Measurements from ENCODE around the gene OSM. TPM values are rescaled to one million over a fixed set of nuclear protein-coding genes. Genes with fewer than 3 reads are reported as not detected.

OSM gene
- total RNA-seq, 1 donor from 2014 or later: 1.7 TPM

GRCh38 chr22:30243661-30244060, 23.0 kb downstream of the OSM start:
- ATAC-seq (ENCODE audit: low read depth): no peak
- POLR2A ChIA-PET: no interaction called here
- CTCF ChIA-PET: no interaction called here
- Mint-ChIP-seq H3K4me1 (peaks cover 23% of the 10 kb centered on the region), H3K9me3 (no peaks in the 10 kb centered on the region), H3K27me3 (peaks cover 32% of the 10 kb centered on the region), H3K4me3 (no peak overlapping the region), H3K27ac (no peak overlapping the region), H3K36me3 (ENCODE audit: low read depth) (no peaks in the 10 kb centered on the region)
- TF ChIP-seq CTCF (IDR thresholded peaks at IDR 0.05): no peak
- intact Hi-C loops (cut with micrococcal nuclease): no loop called here
- no peak for DNase-seq

- Mint-ChIP-seq H3K9me3 (no peaks in the 10 kb centered on the region), H3K36me3 (ENCODE audit: low read depth) (no peaks in the 10 kb centered on the region), H3K27ac (no peak overlapping the region), H3K4me1 (peaks cover 19% of the 10 kb centered on the region), H3K27me3 (peaks cover 21% of the 10 kb centered on the region), H3K4me3 (no peak overlapping the region)
- ChIA-PET POLR2A (no interaction called here), CTCF (interaction anchor here (0.6 kb wide), 1 partner anchor 19 kb away, joined by 3 read pairs; no protein-coding TSS in a partner anchor)
- ATAC-seq (ENCODE audit: low read depth): no peak
- TF ChIP-seq CTCF (IDR thresholded peaks at IDR 0.05): no peak
- intact Hi-C loops (cut with micrococcal nuclease): no loop called here
- no peak for DNase-seq
Measured at GRCh38 chr22:30241576-30242371, 24.9 kb downstream of the OSM start.

GRCh38 chr22:30240541-30241417, 25.9 kb downstream of the OSM start:
- DNase-seq: no peak
- Mint-ChIP-seq H3K4me1 (peaks cover 12% of the 10 kb centered on the region), H3K4me3 (no peak overlapping the region), H3K27ac (no peak overlapping the region), H3K27me3 (peaks cover 15% of the 10 kb centered on the region), H3K9me3 (no peaks in the 10 kb centered on the region), H3K36me3 (ENCODE audit: low read depth) (no peaks in the 10 kb centered on the region)
- intact Hi-C loops (cut with micrococcal nuclease): no loop called here
- POLR2A ChIA-PET: no interaction called here
- peak; percentile 66 for ATAC-seq (ENCODE audit: low read depth)
- CTCF ChIA-PET: no interaction called here
- TF ChIP-seq CTCF (IDR thresholded peaks at IDR 0.05): no peak

GRCh38 chr22:30239488-30240405, 26.9 kb downstream of the OSM start:
- no peaks in the 10 kb centered on the region for H3K9me3 Mint-ChIP-seq
- H3K36me3 Mint-ChIP-seq (ENCODE audit: low read depth): no peaks in the 10 kb centered on the region
- ChIA-PET POLR2A (no interaction called here), CTCF (no interaction called here)
- H3K27ac Mint-ChIP-seq: no peak overlapping the region
- H3K4me3 Mint-ChIP-seq: no peak overlapping the region
- peaks cover 10% of the 10 kb centered on the region for H3K4me1 Mint-ChIP-seq
- ATAC-seq (ENCODE audit: low read depth) (no peak), DNase-seq (no peak)
- no peak for TF ChIP-seq CTCF (IDR thresholded peaks at IDR 0.05)
- peaks cover 6% of the 10 kb centered on the region for H3K27me3 Mint-ChIP-seq
- intact Hi-C loops (cut with micrococcal nuclease): no loop called here
